Neuronal stem cell (in vitro differentiated cells): ENCODE data around the gene CCDC149.

ENCODE experiments used
- DNase-seq: peaks from one replicate; pipeline ENCODE4 v3.0.0-alpha.2; 2013; ENCODE audit warnings: low spot score
- H2AFZ ChIP-seq: one replicate; pipeline ENCODE4 v1.6.1; 2013; ENCODE audit warnings: mild to moderate bottlenecking, low read length, inconsistent platforms
- H2AK5ac ChIP-seq: 2 replicates; pipeline ENCODE4 v1.6.1; 2013; ENCODE audit warnings: low read depth, mild to moderate bottlenecking, inconsistent platforms, low read length, moderate library complexity, mixed read lengths
- H2BK120ac ChIP-seq: 2 replicates; pipeline ENCODE4 v1.6.1; 2013; ENCODE audit warnings: low read depth, mild to moderate bottlenecking, inconsistent platforms, low read length, moderate library complexity, mixed read lengths
- H2BK12ac ChIP-seq: one replicate; pipeline ENCODE4 v1.6.1; 2013; ENCODE audit warnings: low read length, inconsistent platforms
- H2BK15ac ChIP-seq: 2 replicates; pipeline ENCODE4 v1.6.1; 2013; ENCODE audit warnings: mild to moderate bottlenecking, low read length, inconsistent platforms, mixed read lengths
- H2BK5ac ChIP-seq: one replicate; pipeline ENCODE4 v1.6.1; 2013; ENCODE audit warnings: inconsistent platforms, mild to moderate bottlenecking, low read length, moderate library complexity
- H3K14ac ChIP-seq: one replicate; pipeline ENCODE4 v1.6.1; 2013; ENCODE audit warnings: low read length, inconsistent platforms
- H3K18ac ChIP-seq: 2 replicates; pipeline ENCODE4 v1.6.1; 2013; ENCODE audit warnings: low read length, inconsistent platforms
- H3K23ac ChIP-seq: 2 replicates; pipeline ENCODE4 v1.6.1; 2013; ENCODE audit warnings: low read depth, mild to moderate bottlenecking, mixed read lengths, low read length, inconsistent platforms; ENCODE audit not compliant: poor library complexity
- H3K27ac ChIP-seq: replicated peaks from 3 replicates; pipeline ENCODE4 v1.5.1; 2013; ENCODE audit warnings: low read length, inconsistent platforms
- H3K27me3 ChIP-seq, 3 experiments: 2 replicates each; pipeline ENCODE4 v1.6.1; 2013; ENCODE audit warnings: low read length in 3 of 3, mild to moderate bottlenecking in 2 of 3, inconsistent platforms in 1 of 3, low read depth in 1 of 3, mixed read lengths in 1 of 3, moderate library complexity in 1 of 3; ENCODE audit not compliant: control insufficient read depth in 3 of 3, insufficient read depth in 3 of 3
- H3K36me3 ChIP-seq, 2 donors: replicated peaks in 1 of 2; 2 replicates each; pipeline ENCODE4 v1.6.1; 2013; ENCODE audit warnings: low read length in 2 of 2; ENCODE audit not compliant: control insufficient read depth in 2 of 2, insufficient read depth in 2 of 2
- H3K4ac ChIP-seq: 2 replicates; pipeline ENCODE4 v1.6.1; 2013; ENCODE audit warnings: inconsistent platforms, mild to moderate bottlenecking, low read length, moderate library complexity
- H3K4me1 ChIP-seq, 2 donors: 1 replicate in 1 of 2; 2 replicates in 1 of 2; pipeline ENCODE4 v1.6.1; 2013; ENCODE audit warnings: low read length in 2 of 2, low read depth in 1 of 2; ENCODE audit not compliant: control insufficient read depth in 2 of 2, insufficient read depth in 1 of 2
- H3K4me2 ChIP-seq: one replicate; pipeline ENCODE4 v1.6.1; 2013; ENCODE audit warnings: mild to moderate bottlenecking, low read length, inconsistent platforms; ENCODE audit not compliant: insufficient read depth, poor library complexity, severe bottlenecking
- H3K4me3 ChIP-seq, 2 donors: 2 replicates each; pipeline ENCODE4 v1.5.1; 2013; ENCODE audit warnings: low read length in 2 of 2, mild to moderate bottlenecking in 2 of 2, inconsistent platforms in 1 of 2, moderate library complexity in 1 of 2
- H3K79me1 ChIP-seq: one replicate; pipeline ENCODE4 v1.6.1; 2013; ENCODE audit warnings: low read depth, mild to moderate bottlenecking, inconsistent platforms, low read length, moderate library complexity
- H3K9ac ChIP-seq: one replicate; pipeline ENCODE4 v1.6.1; 2013; ENCODE audit warnings: mild to moderate bottlenecking, low read depth, low read length, inconsistent platforms; ENCODE audit not compliant: poor library complexity
- H3K9me3 ChIP-seq, 2 donors: replicated peaks in 1 of 2; 2 replicates each; pipeline versions ENCODE3 to v1.6.1; 2013; ENCODE audit warnings: low read length in 2 of 2, mild to moderate bottlenecking in 2 of 2, inconsistent platforms in 1 of 2, low read depth in 1 of 2, mixed read lengths in 1 of 2, moderate library complexity in 1 of 2; ENCODE audit not compliant: control insufficient read depth in 2 of 2, insufficient read depth in 1 of 2
- H4K8ac ChIP-seq: one replicate; pipeline ENCODE4 v1.6.1; 2013; ENCODE audit warnings: low read depth, mild to moderate bottlenecking, inconsistent platforms, low read length, moderate library complexity
- H4K91ac ChIP-seq: one replicate; pipeline ENCODE4 v1.6.1; 2013; ENCODE audit warnings: low read length, low read depth, mild to moderate bottlenecking, inconsistent platforms; ENCODE audit not compliant: poor library complexity
- WGBS, 2 donors: extraction: QIAGEN DNeasy Blood & Tissue Kit; methylation state at CpG; one replicate each; pipeline ENCODE4 v1.1.7; 2013; ENCODE audit warnings: missing lambda C conversion rate in 2 of 2, mixed read lengths in 1 of 2; ENCODE audit not compliant: insufficient read length in 2 of 2, insufficient replicate concordance in 1 of 2; ENCODE audit errors: extremely low coverage in 2 of 2; 5-methylcytosine and 5-hydroxymethylcytosine counted together

The CCDC149 gene

DNA sequence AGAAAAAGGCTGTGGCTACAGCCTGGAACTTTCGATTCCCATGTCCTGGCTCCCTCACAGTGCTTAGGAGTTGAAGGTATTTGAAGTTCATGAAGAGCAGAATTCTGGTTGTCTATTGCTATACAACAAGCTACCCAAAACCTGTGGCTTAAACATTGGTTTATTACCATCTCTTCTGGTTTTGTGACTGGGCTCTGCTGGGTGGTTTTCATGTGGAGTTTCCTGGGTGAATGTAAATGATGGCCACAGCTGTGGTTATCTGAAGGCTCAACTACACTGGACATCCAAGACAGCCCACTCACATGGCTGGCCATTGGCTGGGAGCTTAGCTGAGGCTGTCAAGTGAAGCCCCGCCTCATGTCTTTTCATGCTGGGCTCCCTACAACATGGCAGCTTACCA lies 7.2 kb upstream of the CCDC149 start:
- no peak overlapping the region for H2BK5ac ChIP-seq
- no peak overlapping the region for H3K23ac ChIP-seq
- no peaks in the 10 kb centered on the region for H3K36me3 ChIP-seq
- no peak overlapping the region for H2BK120ac ChIP-seq
- H2AFZ ChIP-seq = no peak overlapping the region
- no peak overlapping the region for H3K9ac ChIP-seq
- H3K4me2 ChIP-seq = no peak overlapping the region
- peaks cover 0 to 13% (median 0%) of the 10 kb centered on the region in 3 experiments for H3K27me3 ChIP-seq
- no CpG with 5 or more reads among the region's 2 CpGs for WGBS, 2 donors
- H2BK15ac ChIP-seq = no peak overlapping the region
- H3K4me1 ChIP-seq = peaks cover 0 to 4% of the 10 kb centered on the region in 2 donors
- H3K4ac ChIP-seq = no peak overlapping the region
- H4K8ac ChIP-seq = no peak overlapping the region
- H3K4me3 ChIP-seq = no peak overlapping the region
- no peak overlapping the region for H2BK12ac ChIP-seq
- H3K9me3 ChIP-seq = peaks cover 0 to 4% of the 10 kb centered on the region in 2 donors
- H3K79me1 ChIP-seq = no peaks in the 10 kb centered on the region
- H3K14ac ChIP-seq = no peak overlapping the region
- no peak overlapping the region for H3K18ac ChIP-seq
- H4K91ac ChIP-seq = no peak overlapping the region
- H2AK5ac ChIP-seq = no peak overlapping the region
- H3K27ac ChIP-seq = no peak overlapping the region
- DNase-seq = no peak

DNA sequence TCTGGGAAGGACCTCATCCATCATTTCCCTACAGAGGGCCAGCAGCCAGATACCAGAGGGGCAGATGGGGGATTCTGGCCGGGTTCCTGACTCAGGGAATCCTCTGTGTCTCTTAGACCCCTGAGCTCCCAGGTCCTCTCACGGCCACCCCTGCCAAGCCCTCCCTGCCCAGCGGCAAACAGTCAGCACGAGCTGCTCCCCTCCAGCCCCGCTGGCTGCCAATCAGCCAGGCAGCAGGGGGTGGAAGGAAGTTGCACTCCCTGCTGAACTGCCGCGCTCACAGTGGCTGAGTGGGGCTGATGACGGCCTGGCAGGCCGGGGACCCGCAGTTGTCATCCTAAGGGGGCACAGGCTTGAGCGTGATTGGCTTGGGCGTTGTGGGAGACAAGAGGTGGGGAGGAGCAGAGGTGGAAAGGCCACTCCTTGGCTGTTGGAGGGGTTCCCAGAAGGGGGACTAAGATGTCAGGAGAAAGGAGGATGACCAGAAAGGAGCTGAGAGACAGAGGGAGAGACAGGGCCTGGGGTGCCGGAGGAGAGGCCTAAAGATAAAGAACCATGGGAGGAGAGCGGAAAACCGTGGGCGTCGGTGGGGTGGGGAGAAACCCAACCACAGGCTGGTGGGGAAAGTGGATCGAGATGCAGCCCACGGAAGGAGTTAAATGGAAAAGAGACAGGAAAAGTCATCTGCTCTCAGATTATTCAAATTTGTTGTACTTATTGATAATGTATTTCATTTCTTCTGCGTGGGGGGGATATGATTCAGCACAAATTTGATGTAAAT lies 4.4 kb upstream of the CCDC149 start:
- no peaks in the 10 kb centered on the region for H3K79me1 ChIP-seq
- no peak overlapping the region for H2BK12ac ChIP-seq
- H3K9me3 ChIP-seq = peaks cover 3 to 12% of the 10 kb centered on the region in 2 donors
- peak overlapping the region; percentile 62 for H3K18ac ChIP-seq
- no peak overlapping the region for H2BK5ac ChIP-seq
- H3K27me3 ChIP-seq = peaks cover 0 to 14% (median 0%) of the 10 kb centered on the region in 3 experiments
- H3K4me2 ChIP-seq = no peak overlapping the region
- H3K27ac ChIP-seq = no peak overlapping the region
- no peak overlapping the region for H3K4ac ChIP-seq
- no peak overlapping the region for H4K91ac ChIP-seq
- H3K23ac ChIP-seq = no peak overlapping the region
- H3K4me1 ChIP-seq = peaks cover 0 to 5% of the 10 kb centered on the region in 2 donors
- no peak overlapping the region for H3K14ac ChIP-seq
- H2AK5ac ChIP-seq = peak overlapping the region; percentile 30
- no peak overlapping the region for H3K9ac ChIP-seq
- H4K8ac ChIP-seq = no peak overlapping the region
- H3K36me3 ChIP-seq = no peaks in the 10 kb centered on the region
- H2BK15ac ChIP-seq = peak overlapping the region; percentile 53
- H3K4me3 ChIP-seq = no peak overlapping the region
- no CpG with 5 or more reads among the region's 20 CpGs for WGBS, 2 donors
- no peak for DNase-seq
- peak overlapping the region; percentile 83 for H2AFZ ChIP-seq
- H2BK120ac ChIP-seq = no peak overlapping the region

DNA sequence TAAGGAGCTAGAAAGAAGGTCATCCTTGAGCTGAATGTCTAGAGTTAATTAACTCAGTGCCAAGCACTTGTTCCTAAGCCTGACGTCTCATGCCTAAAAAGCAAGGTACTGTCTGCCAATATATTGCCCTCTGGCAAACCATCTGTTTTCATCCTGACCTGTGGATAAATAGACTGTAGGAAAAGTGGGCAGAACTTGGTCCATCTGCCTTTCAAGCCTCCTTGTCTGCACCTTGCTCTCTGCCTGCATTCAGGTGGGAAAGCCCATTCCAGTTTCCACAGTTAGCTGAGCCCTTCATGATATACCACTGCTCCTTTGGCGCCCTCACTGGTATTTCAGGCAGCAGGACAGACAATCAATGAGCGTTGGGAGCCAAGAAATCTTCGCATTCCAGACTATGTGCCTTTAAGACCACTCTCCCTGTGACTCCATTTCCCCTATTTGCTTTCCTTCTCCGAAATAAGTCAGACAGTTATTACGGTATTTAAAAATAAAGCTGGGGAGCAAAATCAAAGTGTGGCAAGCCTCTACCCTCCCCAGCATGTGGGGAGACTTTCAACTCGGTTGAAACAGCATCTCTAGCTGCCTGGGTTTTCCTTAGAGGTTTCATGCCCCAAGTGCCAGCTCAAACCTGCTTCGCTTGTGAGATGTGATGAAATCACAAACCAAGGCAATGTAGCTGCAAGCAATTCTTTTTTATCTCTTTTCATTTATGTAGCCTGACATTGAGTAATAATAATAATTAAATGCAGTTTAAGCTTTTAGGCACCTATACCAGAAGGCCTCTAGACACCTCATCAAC lies 2.5 kb upstream of the CCDC149 start:
- no CpG with 5 or more reads among the region's 8 CpGs for WGBS, 2 donors
- no peak for DNase-seq
- Histone ChIP-seq H3K4me3 (no peak overlapping the region), H2BK12ac (no peak overlapping the region), H3K9ac (no peak overlapping the region), H4K91ac (no peak overlapping the region), H3K4ac (no peak overlapping the region), H3K36me3 (no peaks in the 10 kb centered on the region), H3K9me3 (peaks cover 4 to 19% of the 10 kb centered on the region in 2 donors), H3K27ac (no peak overlapping the region), H3K27me3 (peaks cover 0 to 14% (median 0%) of the 10 kb centered on the region in 3 experiments), H3K4me2 (no peak overlapping the region), H2BK5ac (no peak overlapping the region), H2AK5ac (no peak overlapping the region), H4K8ac (no peak overlapping the region), H3K23ac (no peak overlapping the region), H2BK15ac (no peak overlapping the region), H3K79me1 (no peaks in the 10 kb centered on the region), H3K18ac (no peak overlapping the region), H3K14ac (no peak overlapping the region), H2AFZ (no peak overlapping the region), H2BK120ac (no peak overlapping the region), H3K4me1 (peaks cover 0 to 5% of the 10 kb centered on the region in 2 donors)

DNA sequence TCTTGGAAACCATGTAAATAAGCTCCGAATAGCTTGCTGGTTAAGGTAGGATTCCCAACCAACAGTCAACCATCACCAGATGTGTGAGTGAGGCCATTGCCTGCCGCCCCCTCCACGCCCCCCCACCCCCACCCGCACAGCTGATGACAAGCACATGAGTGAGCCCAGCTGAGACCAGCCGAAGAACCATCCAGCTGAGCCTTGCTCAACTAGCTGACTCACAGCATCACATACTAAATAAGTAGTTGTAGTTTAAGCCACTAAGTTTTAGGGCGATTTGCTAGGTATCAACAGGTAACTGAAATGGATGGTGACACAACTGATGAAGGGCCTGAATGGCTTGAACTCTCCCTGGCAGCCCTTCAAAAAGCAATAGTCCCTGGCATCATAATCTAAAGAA lies 1.6 kb upstream of the CCDC149 start:
- no peak overlapping the region for H4K91ac ChIP-seq
- peaks cover 0 to 3% of the 10 kb centered on the region in 2 donors for H3K36me3 ChIP-seq
- H3K4me1 ChIP-seq = peaks cover 0 to 5% of the 10 kb centered on the region in 2 donors
- no peaks in the 10 kb centered on the region for H3K79me1 ChIP-seq
- H4K8ac ChIP-seq = no peak overlapping the region
- no peak overlapping the region for H2BK15ac ChIP-seq
- H3K23ac ChIP-seq = no peak overlapping the region
- DNase-seq = no peak
- WGBS, 2 donors = no CpG with 5 or more reads among the region's 6 CpGs
- H2AFZ ChIP-seq = no peak overlapping the region
- no peak overlapping the region for H3K18ac ChIP-seq
- no peak overlapping the region for H3K27ac ChIP-seq
- H2BK5ac ChIP-seq = no peak overlapping the region
- H3K9me3 ChIP-seq = peaks cover 5 to 28% of the 10 kb centered on the region in 2 donors
- no peak overlapping the region for H3K14ac ChIP-seq
- H2BK12ac ChIP-seq = no peak overlapping the region
- H3K4me2 ChIP-seq = no peak overlapping the region
- H3K27me3 ChIP-seq = peaks cover 0 to 14% (median 0%) of the 10 kb centered on the region in 3 experiments
- H3K4me3 ChIP-seq = no peak overlapping the region
- no peak overlapping the region for H3K9ac ChIP-seq
- H3K4ac ChIP-seq = no peak overlapping the region
- no peak overlapping the region for H2BK120ac ChIP-seq
- H2AK5ac ChIP-seq = no peak overlapping the region
